Adipocyte (in vitro differentiated cells): ENCODE results near the gene CNTNAP1.

Experiments used
- DNase-seq: peaks from one replicate; pipeline ENCODE4 v3.0.0-alpha.2; 2015; ENCODE audit warnings: low read depth
- H3K27me3 ChIP-seq: replicated peaks from 2 replicates; pipeline ENCODE4 v1.7.0; 2013; ENCODE audit warnings: mild to moderate bottlenecking, low read length, moderate library complexity; ENCODE audit not compliant: control insufficient read depth, insufficient read depth
- H3K36me3 ChIP-seq: 2 replicates; pipeline ENCODE4 v1.7.0; 2013; ENCODE audit warnings: low read length, mild to moderate bottlenecking, moderate library complexity; ENCODE audit not compliant: control insufficient read depth, insufficient read depth, severe bottlenecking
- H3K4me1 ChIP-seq: 2 replicates; pipeline ENCODE4 v1.7.0; 2013; ENCODE audit warnings: mild to moderate bottlenecking, low read length, moderate library complexity; ENCODE audit not compliant: control insufficient read depth, insufficient read depth
- H3K4me3 ChIP-seq: 2 replicates; pipeline ENCODE4 v1.7.0; 2013; ENCODE audit warnings: mild to moderate bottlenecking, low read length, moderate library complexity
- H3K9ac ChIP-seq: 2 replicates; pipeline ENCODE4 v1.7.0; 2013; ENCODE audit warnings: mild to moderate bottlenecking, low read length, moderate library complexity
- H3K9me3 ChIP-seq: 2 replicates; pipeline ENCODE4 v1.7.0; 2013; ENCODE audit warnings: mild to moderate bottlenecking, low read length, moderate library complexity; ENCODE audit not compliant: control insufficient read depth

The CNTNAP1 gene

DNA sequence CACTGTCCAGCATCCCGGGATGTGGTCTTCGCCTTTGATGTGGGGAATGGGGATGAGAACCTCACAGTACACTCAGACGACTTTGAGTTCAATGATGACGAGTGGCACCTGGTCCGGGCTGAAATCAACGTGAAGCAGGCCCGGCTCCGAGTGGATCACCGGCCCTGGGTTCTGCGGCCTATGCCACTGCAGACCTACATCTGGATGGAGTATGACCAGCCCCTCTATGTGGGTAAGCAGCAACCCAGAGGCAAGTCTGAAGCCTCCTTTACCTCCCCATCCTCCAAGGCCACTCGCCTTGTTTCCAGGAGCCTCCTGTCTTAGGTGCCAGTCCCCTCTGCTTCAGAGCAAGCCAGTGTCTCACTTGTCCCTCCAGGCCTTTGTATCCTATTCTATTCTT is 10.2 kb downstream of the CNTNAP1 start:
- Histone ChIP-seq H3K27me3 (no peaks in the 10 kb centered on the region), H3K4me1 (no peaks in the 10 kb centered on the region), H3K4me3 (no peak overlapping the region), H3K9ac (no peak overlapping the region), H3K9me3 (no peaks in the 10 kb centered on the region), H3K36me3 (peaks cover 31% of the 10 kb centered on the region)
- DNase-seq = no peak

DNA sequence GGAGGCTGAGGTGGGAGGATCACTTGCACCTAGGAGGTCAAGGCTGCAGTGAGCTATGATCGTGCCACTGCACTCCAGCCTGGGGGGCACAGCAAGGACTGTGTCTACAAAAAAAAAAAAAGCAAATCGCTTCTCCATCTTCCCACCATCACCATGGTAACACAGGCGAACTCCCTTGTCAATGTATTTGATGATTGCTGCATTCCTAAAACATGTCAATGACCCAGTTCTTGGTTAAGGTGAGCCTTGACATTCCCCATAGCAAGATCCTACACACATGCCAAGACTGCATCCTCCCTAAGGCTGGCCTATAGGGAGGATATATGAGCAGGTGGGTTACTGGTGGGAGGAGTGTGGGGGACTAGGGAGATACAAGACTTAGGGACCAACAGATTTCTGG is 12.2 kb downstream of the CNTNAP1 start:
- H3K4me3 ChIP-seq = no peak overlapping the region
- DNase-seq = no peak
- no peak overlapping the region for H3K9ac ChIP-seq
- H3K27me3 ChIP-seq = no peaks in the 10 kb centered on the region
- H3K4me1 ChIP-seq = peaks cover 8% of the 10 kb centered on the region
- no peaks in the 10 kb centered on the region for H3K9me3 ChIP-seq
- H3K36me3 ChIP-seq = peaks cover 32% of the 10 kb centered on the region

DNA sequence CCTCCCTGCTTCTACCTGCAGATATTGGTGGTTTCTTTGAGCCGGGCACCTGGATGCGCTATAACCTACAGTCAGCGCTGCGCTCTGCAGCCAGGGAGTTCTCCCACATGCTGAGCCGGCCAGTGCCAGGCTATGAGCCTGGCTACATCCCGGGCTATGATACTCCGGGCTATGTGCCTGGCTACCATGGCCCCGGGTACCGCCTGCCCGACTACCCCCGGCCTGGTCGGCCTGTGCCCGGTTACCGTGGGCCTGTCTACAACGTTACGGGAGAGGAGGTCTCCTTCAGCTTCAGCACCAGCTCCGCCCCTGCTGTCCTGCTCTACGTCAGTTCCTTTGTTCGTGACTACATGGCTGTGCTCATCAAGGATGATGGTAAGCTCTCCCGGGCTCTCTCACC is 13.2 kb downstream of the CNTNAP1 start:
- H3K36me3 ChIP-seq = peaks cover 36% of the 10 kb centered on the region
- H3K9ac ChIP-seq = no peak overlapping the region
- H3K27me3 ChIP-seq = no peaks in the 10 kb centered on the region
- no peak for DNase-seq
- H3K4me1 ChIP-seq = peaks cover 8% of the 10 kb centered on the region
- H3K9me3 ChIP-seq = no peaks in the 10 kb centered on the region
- no peak overlapping the region for H3K4me3 ChIP-seq

DNA sequence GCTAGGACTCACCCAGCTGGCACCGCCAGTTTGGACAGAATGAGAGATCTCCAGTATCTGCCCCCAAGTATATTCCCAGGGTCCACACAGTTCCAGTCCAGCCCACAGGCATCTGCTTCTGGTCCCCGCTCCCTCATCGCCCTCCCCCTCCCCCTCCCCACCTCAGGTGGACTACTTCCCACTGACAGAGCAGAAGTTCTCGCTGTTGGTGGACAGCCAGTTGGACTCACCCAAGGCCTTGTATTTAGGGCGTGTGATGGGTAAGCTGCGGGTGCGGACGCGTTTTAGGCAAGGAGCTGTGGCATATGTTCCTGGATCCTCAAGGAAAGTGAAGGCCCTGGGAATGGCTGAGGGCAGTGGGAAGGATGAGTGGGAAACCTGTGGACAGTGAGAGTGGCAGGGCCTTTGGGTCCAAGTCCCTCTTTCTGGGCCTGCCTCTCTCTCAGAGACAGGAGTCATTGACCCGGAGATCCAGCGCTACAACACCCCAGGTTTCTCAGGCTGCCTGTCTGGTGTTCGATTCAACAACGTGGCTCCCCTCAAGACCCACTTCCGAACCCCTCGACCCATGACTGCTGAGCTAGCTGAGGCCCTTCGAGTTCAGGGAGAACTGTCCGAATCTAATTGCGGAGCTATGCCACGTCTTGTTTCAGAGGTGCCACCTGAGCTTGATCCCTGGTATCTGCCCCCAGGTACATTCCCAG is 14.9 kb downstream of the CNTNAP1 start:
- no peak for DNase-seq
- H3K9me3 ChIP-seq = no peaks in the 10 kb centered on the region
- no peak overlapping the region for H3K4me3 ChIP-seq
- H3K9ac ChIP-seq = no peak overlapping the region
- peaks cover 52% of the 10 kb centered on the region for H3K36me3 ChIP-seq
- peaks cover 8% of the 10 kb centered on the region for H3K4me1 ChIP-seq
- H3K27me3 ChIP-seq = no peaks in the 10 kb centered on the region

DNA sequence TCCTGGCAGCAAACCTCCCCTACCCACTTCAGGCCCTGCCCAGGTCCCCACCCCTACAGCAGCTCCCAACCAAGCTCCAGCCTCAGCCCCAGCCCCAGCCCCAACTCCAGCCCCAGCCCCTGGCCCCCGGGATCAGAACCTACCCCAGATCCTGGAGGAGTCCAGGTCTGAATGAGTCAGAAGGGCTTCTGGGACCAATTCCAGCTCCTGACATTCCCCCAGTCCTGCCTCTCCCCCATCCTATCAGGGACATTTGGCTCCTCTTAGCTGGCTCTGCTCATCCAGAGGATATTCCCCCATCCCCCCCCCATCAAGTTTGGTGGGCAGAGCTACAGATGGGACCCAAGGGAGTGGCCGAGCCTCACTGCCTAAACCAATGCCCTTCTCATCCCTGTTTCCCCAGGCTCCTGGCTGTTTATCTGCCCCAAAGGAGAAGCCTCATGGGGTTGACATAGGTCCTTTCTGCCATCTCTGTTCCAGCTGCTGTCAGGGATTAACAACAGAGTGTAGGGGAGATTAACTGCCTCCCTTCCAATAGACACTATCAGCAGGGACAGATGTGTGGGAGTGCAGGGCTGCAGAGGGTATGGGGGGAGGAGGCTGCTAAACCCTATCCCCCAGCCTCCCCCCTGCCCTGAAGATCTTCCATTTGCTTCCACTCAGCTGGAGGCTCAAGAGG is 16.5 kb downstream of the CNTNAP1 start:
- H3K4me1 ChIP-seq = peaks cover 8% of the 10 kb centered on the region
- DNase-seq = peak; percentile 67
- peak overlapping the region; percentile 41 for H3K9ac ChIP-seq
- H3K36me3 ChIP-seq = peaks cover 62% of the 10 kb centered on the region
- H3K4me3 ChIP-seq = peak overlapping the region; percentile 21
- no peaks in the 10 kb centered on the region for H3K27me3 ChIP-seq
- no peaks in the 10 kb centered on the region for H3K9me3 ChIP-seq

DNA sequence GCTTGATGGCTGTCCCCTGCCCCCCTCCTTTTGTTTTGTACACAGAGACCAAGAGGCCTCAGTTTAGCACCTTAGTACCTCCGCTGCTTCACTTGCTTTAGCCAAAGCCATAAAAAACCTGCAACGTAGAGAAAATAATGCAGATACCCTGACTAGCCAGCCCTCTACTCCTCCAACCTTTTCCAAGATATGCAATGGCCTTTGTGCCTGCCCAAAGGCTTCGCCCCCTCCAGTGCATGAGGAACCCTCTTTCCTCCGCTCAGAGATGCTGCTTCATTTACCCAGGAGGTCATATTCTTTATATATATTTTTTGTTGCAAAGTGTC is 17.0 kb downstream of the CNTNAP1 start:
- H3K36me3 ChIP-seq = peaks cover 66% of the 10 kb centered on the region
- no peaks in the 10 kb centered on the region for H3K27me3 ChIP-seq
- peak overlapping the region; percentile 41 for H3K9ac ChIP-seq
- no peaks in the 10 kb centered on the region for H3K9me3 ChIP-seq
- DNase-seq = no peak
- H3K4me3 ChIP-seq = no peak overlapping the region
- peaks cover 8% of the 10 kb centered on the region for H3K4me1 ChIP-seq

DNA sequence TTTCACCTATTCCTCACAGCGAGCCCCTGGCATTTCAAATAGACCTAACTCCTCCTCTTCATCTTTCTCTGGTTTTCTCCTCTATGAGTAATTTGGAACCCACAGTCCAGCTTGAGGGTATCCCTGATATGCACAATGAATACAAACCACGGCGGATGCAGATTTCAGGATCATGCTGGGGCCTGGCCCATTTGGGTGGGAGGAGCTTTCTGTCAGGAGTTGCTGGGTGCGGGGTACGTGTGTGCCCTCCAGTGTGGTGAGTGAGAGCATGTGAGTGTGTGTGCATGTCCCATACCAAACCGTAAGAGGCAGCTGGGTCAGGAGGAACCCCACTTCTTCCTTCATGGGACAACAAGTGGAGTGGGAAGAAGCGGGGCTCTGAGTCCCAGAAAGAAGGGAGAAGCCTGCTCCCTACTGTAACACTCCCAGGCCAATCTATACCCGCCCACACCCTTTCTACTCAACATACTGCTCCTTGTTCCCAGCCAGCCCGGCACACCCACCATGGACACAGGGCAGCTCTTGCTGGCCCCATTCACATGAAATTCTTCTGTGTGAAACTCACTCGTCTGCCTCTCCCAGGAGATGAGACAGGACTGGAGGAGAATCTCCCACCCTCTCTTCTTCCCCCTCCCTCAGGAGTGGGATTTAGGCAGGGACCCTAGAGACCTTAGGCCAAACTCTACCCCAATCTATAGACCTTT is 18.4 kb downstream of the CNTNAP1 start:
- peaks cover 8% of the 10 kb centered on the region for H3K4me1 ChIP-seq
- no peak overlapping the region for H3K9ac ChIP-seq
- no peak overlapping the region for H3K4me3 ChIP-seq
- H3K36me3 ChIP-seq = peaks cover 66% of the 10 kb centered on the region
- H3K9me3 ChIP-seq = no peaks in the 10 kb centered on the region
- DNase-seq = no peak
- no peaks in the 10 kb centered on the region for H3K27me3 ChIP-seq

DNA sequence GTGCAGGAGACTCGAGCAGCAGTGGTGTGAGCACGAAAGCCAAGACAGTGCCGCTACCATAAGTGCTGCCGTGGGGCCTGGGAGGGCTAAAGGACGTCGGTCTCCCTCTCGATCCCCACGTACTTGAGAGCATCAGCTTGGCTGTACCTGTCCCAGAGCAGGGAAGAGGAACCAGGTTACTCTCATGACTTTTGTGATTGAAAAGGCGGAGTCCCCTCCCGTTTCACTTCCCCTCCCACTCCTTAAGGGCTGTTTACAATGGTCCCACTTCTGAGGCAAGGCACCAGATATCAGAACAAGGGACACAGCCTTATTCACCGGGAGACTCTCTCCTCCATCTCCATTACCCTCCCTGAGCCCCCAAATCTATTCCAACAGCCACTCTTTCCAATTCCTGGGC is 20.1 kb downstream of the CNTNAP1 start:
- Histone ChIP-seq H3K9ac (no peak overlapping the region), H3K27me3 (no peaks in the 10 kb centered on the region), H3K9me3 (no peaks in the 10 kb centered on the region), H3K4me1 (peaks cover 8% of the 10 kb centered on the region), H3K36me3 (peaks cover 74% of the 10 kb centered on the region), H3K4me3 (no peak overlapping the region)
- no peak for DNase-seq

DNA sequence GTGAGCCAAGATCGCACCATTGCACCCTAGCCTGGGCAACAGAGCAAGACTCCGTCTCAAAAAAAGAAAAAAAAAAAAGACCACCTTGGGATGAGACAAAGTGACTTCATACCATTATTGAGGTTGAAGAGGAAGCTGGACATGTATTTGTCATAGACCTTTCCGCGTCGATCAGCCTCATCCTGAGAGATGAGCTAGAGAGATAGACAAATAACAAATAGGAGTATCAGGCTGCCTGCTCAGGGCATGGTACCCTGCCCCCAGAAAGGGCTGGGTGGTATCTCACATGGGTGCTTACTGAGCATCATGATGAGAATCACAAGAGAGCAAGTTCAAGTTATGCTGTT is 22.1 kb downstream of the CNTNAP1 start:
- H3K4me1 ChIP-seq = peaks cover under 1% of the 10 kb centered on the region
- H3K4me3 ChIP-seq = no peak overlapping the region
- no peak for DNase-seq
- no peaks in the 10 kb centered on the region for H3K27me3 ChIP-seq
- no peaks in the 10 kb centered on the region for H3K9me3 ChIP-seq
- peaks cover 91% of the 10 kb centered on the region for H3K36me3 ChIP-seq
- H3K9ac ChIP-seq = no peak overlapping the region

DNA sequence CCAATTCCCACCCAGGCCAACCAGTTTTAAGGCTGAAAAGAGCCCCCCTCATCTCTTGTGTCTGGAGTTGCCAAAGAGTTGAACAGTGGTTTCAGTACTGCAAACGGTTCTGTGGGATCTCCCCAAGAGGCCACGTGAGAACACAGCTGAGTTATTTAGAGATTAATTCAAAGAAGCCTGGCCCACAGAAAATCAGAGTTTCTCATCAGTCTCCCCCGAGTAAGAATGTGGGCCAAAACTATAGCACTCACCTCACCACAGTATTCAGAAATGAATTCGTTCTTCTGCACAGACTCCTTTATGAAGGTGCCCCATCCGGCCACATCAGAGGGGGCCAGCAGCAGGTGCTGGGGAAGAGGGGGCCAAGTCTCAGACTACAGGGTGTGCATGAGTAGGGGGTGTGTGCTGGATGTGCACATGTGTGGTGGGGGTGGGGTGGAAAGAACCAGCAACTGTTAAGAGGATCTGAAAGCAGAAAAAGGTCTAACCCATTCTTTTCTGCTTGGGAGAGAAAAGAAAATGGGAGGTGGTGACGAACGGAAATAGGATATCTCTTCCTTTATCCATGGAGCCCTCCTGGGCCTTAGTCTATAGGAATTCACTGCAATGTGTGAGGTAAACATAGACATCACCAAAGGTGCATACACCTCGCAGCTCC is 22.6 kb downstream of the CNTNAP1 start:
- no peaks in the 10 kb centered on the region for H3K27me3 ChIP-seq
- no peak overlapping the region for H3K4me3 ChIP-seq
- H3K9me3 ChIP-seq = no peaks in the 10 kb centered on the region
- no peaks in the 10 kb centered on the region for H3K4me1 ChIP-seq
- H3K9ac ChIP-seq = no peak overlapping the region
- peaks cover 96% of the 10 kb centered on the region for H3K36me3 ChIP-seq
- no peak for DNase-seq

DNA sequence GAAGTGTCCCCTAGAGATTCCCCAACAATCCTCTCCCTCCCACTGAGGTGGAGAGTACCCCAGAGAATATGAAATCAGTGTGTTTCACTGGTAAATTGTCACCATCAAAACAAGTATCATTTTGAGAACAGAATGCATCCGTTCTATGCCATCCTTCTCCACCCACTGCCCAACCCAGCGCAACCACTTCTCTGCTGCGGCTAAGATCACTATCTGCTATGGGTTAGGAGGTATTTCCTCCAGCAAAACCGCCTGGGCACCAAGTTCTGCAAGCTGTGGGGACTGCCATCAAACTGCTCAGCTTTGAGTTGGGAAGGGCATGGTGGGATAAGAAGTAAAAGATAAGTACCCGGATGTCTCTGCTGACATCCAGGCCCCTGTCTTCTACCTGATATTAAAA is 24.4 kb downstream of the CNTNAP1 start:
- no peak for DNase-seq
- Histone ChIP-seq H3K4me3 (no peak overlapping the region), H3K4me1 (no peaks in the 10 kb centered on the region), H3K9me3 (no peaks in the 10 kb centered on the region), H3K36me3 (peaks cover 95% of the 10 kb centered on the region), H3K9ac (no peak overlapping the region), H3K27me3 (no peaks in the 10 kb centered on the region)
